Measurements from ENCODE around the gene APBA3. TPM values are rescaled to one million over a fixed set of nuclear protein-coding genes. Genes with fewer than 3 reads are reported as not detected.
A peak's percentile ranks its signal among the peaks of the same experiment; 100 is the strongest.

The APBA3 gene
- total and polyA plus RNA-seq, 9 of the 15 experiments (the other 6 are each of a cell fraction or from before 2014, with no cell fraction given): 0.10 to 29.5 (median 11.5) TPM

DNA sequence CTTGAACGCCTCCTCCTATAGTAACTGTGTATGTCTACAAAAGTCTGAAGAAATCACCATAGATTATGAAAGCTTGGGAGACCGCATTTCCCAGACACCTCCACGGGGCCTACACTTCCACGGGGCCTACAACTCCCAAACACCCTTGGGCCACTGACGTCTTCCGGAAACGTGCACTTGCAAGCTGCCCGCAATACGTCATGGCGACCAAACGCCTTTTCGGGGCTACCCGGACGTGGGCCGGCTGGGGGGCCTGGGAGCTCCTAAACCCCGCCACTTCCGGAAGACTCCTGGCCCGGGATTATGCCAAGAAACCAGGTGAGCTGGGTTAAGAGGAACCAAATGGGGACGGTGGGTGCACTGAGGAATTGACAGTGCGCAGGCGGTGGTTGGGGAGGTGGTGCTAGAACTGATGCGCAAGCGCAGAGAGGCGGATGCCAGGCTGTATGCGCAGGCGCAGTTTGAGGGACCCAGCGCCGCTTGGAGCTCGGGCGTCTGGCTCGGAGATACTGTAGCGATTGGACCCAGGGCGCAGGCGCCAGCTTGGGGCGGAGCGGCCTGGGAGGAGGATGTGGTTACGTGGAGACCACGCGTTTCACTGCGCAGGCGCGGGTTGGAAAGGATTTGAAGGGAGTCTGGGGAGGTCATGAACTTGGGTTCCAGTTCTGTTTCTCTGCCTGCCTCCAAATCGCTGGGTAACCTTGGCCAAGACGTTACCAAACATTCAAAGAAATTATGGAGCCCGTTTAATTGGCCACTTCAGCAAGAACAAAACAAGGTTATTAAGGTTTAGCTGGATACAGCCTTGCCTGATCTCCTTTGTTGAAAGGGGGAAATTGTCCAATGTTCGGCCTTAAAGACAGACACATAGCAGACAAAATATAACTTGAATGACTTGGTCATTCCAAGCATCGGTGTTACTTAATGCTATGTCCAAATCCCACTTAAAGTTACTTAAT is 1.3 kb upstream of the APBA3 start, which contains the start of gene MRPL54 (continued):
- TF ChIP-seq FOXK1 (CRISPR knock-in tag; IDR thresholded peaks at IDR 0.05; ENCODE audit: borderline replicate concordance): no peak
- peak; percentile 81 for TF ChIP-seq HDAC2 (IDR thresholded peaks at IDR 0.05)
- peak; percentile 61; the same call in 1 of the 2 replicates for TF ChIP-seq ARID4B (CRISPR knock-in tag; IDR thresholded peaks at IDR 0.05)
- no peak for TF ChIP-seq E2F3 (CRISPR knock-in tag; IDR thresholded peaks at IDR 0.05)
- TF ChIP-seq BCOR (IDR thresholded peaks at IDR 0.05): peak; percentile 45; the same call in 1 of the 2 replicates
- TF ChIP-seq HDAC6 (IDR thresholded peaks at IDR 0.05; ENCODE audit: low read depth, low read length): no peak
- TF ChIP-seq ZNF174 (CRISPR knock-in tag; IDR thresholded peaks at IDR 0.05): no peak
- TF ChIP-seq ZNF282 (CRISPR knock-in tag; IDR thresholded peaks at IDR 0.05): no peak
- TF ChIP-seq CTBP1 (IDR thresholded peaks at IDR 0.05; ENCODE audit: borderline replicate concordance): peak; percentile 20; the same call in 1 of the 2 replicates
- TF ChIP-seq MLX (CRISPR knock-in tag; conservative IDR thresholded peaks at IDR 0.05): no peak
- TF ChIP-seq PRPF4 (IDR thresholded peaks at IDR 0.05; ENCODE audit: insufficient read depth, low read depth, low read length, poor library complexity, severe bottlenecking): no peak
- TF ChIP-seq HMG20B (CRISPR knock-in tag; IDR thresholded peaks at IDR 0.05): no peak
- 0 out of 2 replicates have a peak, but pooled peaks have one; percentile 10 for TF ChIP-seq HBP1 (CRISPR knock-in tag; IDR thresholded peaks at IDR 0.05)
- TF ChIP-seq, protein P1, sequence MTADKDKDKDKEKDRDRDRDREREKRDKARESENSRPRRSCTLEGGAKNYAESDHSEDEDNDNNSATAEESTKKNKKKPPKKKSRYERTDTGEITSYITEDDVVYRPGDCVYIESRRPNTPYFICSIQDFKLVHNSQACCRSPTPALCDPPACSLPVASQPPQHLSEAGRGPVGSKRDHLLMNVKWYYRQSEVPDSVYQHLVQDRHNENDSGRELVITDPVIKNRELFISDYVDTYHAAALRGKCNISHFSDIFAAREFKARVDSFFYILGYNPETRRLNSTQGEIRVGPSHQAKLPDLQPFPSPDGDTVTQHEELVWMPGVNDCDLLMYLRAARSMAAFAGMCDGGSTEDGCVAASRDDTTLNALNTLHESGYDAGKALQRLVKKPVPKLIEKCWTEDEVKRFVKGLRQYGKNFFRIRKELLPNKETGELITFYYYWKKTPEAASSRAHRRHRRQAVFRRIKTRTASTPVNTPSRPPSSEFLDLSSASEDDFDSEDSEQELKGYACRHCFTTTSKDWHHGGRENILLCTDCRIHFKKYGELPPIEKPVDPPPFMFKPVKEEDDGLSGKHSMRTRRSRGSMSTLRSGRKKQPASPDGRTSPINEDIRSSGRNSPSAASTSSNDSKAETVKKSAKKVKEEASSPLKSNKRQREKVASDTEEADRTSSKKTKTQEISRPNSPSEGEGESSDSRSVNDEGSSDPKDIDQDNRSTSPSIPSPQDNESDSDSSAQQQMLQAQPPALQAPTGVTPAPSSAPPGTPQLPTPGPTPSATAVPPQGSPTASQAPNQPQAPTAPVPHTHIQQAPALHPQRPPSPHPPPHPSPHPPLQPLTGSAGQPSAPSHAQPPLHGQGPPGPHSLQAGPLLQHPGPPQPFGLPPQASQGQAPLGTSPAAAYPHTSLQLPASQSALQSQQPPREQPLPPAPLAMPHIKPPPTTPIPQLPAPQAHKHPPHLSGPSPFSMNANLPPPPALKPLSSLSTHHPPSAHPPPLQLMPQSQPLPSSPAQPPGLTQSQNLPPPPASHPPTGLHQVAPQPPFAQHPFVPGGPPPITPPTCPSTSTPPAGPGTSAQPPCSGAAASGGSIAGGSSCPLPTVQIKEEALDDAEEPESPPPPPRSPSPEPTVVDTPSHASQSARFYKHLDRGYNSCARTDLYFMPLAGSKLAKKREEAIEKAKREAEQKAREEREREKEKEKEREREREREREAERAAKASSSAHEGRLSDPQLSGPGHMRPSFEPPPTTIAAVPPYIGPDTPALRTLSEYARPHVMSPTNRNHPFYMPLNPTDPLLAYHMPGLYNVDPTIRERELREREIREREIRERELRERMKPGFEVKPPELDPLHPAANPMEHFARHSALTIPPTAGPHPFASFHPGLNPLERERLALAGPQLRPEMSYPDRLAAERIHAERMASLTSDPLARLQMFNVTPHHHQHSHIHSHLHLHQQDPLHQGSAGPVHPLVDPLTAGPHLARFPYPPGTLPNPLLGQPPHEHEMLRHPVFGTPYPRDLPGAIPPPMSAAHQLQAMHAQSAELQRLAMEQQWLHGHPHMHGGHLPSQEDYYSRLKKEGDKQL (CRISPR knock-in tag; IDR thresholded peaks at IDR 0.05; ENCODE audit: borderline replicate concordance): no peak
- no peak for TF ChIP-seq COPS2 (conservative IDR thresholded peaks at IDR 0.05)
